ENCODE measurements around the gene HOXC4.

HOXC4 gene

GRCh38 chr12:54006559-54007220 is 46.9 kb upstream of the HOXC4 start:
- POLR2A ChIA-PET, result interaction anchor here (0.5 to 3.2 kb wide), 9 partner anchors 10 to 193 kb away, joined by 3 to 53 read pairs (median 4); partner anchors contain the start of gene HOXC5
- DNase-seq (ENCODE audit: low read depth, low spot score), result no peak
- H3K4me3 ChIP-seq (ENCODE audit: low read depth, low read length), result peak overlapping the region; percentile 96
- no peak for TF ChIP-seq CTCF (IDR thresholded peaks at IDR 0.05; ENCODE audit: insufficient read depth, low read length, missing control alignments)
- CTCF ChIA-PET, result interaction anchor here (0.8 to 21.3 kb wide), 15 partner anchors 9 to 373 kb away, joined by 3 to 756 read pairs (median 20); partner anchors contain the start of genes HOXC10, HOXC5, HOXC6 and HOXC9

- POLR2A ChIA-PET, result interaction anchor here (0.5 to 3.2 kb wide), 17 partner anchors 8 to 194 kb away, joined by 3 to 53 read pairs (median 3); partner anchors contain the start of genes HOXC5, HOXC6 and HOXC9
- peak overlapping the region; percentile 96 for H3K4me3 ChIP-seq (ENCODE audit: low read depth, low read length)
- CTCF ChIA-PET, result interaction anchor here (0.8 to 21.3 kb wide), 16 partner anchors 9 to 372 kb away, joined by 3 to 756 read pairs (median 12); partner anchors contain the start of genes HOXC10, HOXC5, HOXC6 and HOXC9
- no peak for TF ChIP-seq CTCF (IDR thresholded peaks at IDR 0.05; ENCODE audit: insufficient read depth, low read length, missing control alignments)
- DNase-seq (ENCODE audit: low read depth, low spot score), result no peak
Measured at GRCh38 chr12:54007538-54008259, 45.9 kb upstream of the HOXC4 start.

GRCh38 chr12:54008260-54008552 is 45.4 kb upstream of the HOXC4 start:
- TF ChIP-seq CTCF (IDR thresholded peaks at IDR 0.05; ENCODE audit: insufficient read depth, low read length, missing control alignments), result no peak
- ChIA-PET POLR2A (interaction anchor here (0.6 to 3.2 kb wide), 17 partner anchors 8 to 351 kb away, joined by 3 to 53 read pairs (median 5); partner anchors contain the start of genes HOXC5 and HOXC9), CTCF (interaction anchor here (0.8 to 21.3 kb wide), 15 partner anchors 8 to 243 kb away, joined by 3 to 756 read pairs (median 20); partner anchors contain the start of genes HOXC10, HOXC5, HOXC6 and HOXC9)
- H3K4me3 ChIP-seq (ENCODE audit: low read depth, low read length), result peak overlapping the region; percentile 96
- DNase-seq (ENCODE audit: low read depth, low spot score), result no peak

- peak overlapping the region; percentile 96 for H3K4me3 ChIP-seq (ENCODE audit: low read depth, low read length)
Measured at GRCh38 chr12:54009171-54010052, 44.2 kb upstream of the HOXC4 start.

More at GRCh38 chr12:54009171-54010052, 44.2 kb upstream of the HOXC4 start:
- CTCF ChIA-PET, result interaction anchor here (0.9 to 21.3 kb wide), 13 partner anchors 7 to 361 kb away, joined by 3 to 756 read pairs (median 35); partner anchors contain the start of genes HOXC10, HOXC5, HOXC6 and HOXC9
- no peak for TF ChIP-seq CTCF (IDR thresholded peaks at IDR 0.05; ENCODE audit: insufficient read depth, low read length, missing control alignments)
- no peak for DNase-seq (ENCODE audit: low read depth, low spot score)
- POLR2A ChIA-PET, result interaction anchor here (0.6 to 3.2 kb wide), 19 partner anchors 8 to 350 kb away, joined by 3 to 53 read pairs (median 5); partner anchors contain the start of genes HOXC10, HOXC5 and HOXC9

Measured in AG04449 (cell line).